DOHH2 (cell line): ENCODE results near the gene KLHL1.

Experiments
- CTCF ChIP-seq: fragments of 200-600 bp; sonication (generic); IDR thresholded peaks from one replicate; pipeline ENCODE4 v1.5.1; 2014; ENCODE audit warnings: antibody characterized with exemption, mild to moderate bottlenecking, low read depth, low read length; ENCODE audit not compliant: poor library complexity, severe bottlenecking
- EZH2phosphoT487 ChIP-seq: fragments of 200-600 bp; sonication (generic); IDR thresholded peaks from 2 replicates; pipeline ENCODE4 v1.6.1; 2017; ENCODE audit warnings: borderline replicate concordance, mild to moderate bottlenecking, antibody characterized with exemption, low read length, moderate library complexity, mixed read lengths

DNA sequence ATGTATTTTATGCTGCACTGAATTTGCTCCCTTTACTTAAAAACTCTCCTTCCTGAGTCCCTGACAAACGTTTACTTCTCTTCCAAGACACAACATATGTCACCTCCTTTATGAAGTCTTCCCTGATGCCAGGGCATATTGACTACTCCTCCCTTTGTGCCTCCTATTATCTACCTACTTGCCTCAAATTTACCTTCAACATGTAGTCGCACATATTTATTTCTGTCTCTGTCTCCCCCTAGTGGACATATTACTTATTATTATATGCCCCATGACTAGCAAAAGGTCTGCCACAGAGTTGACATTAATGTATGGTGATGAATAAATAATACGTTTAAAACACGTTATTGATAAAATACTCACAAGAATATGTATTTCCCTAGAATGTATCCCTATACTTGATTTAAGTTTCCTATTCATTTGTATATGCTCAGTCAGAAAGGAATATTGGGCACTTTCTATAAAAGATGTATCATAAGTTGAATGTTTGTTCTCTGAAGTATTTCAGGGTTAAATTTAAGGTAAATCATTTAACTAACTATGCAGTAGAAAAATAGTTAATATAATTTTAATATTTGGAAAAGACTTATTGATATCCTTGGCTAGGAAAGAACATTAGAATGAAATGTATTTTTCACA lies 250.9 kb downstream of the KLHL1 start:
- TF ChIP-seq CTCF = peak; percentile 67
- no peak for TF ChIP-seq EZH2phosphoT487
